Measurements from ENCODE around the gene GRIN2A.

GRIN2A gene

GRCh38 chr16:9821331-9821730 lies 360.9 kb downstream of the GRIN2A start:
- no peak for DNase-seq (ENCODE audit: low read depth in 2 of 2)

GRCh38 chr16:9820476-9821246 lies 361.6 kb downstream of the GRIN2A start:
- DNase-seq (ENCODE audit: low read depth in 2 of 2), result no peak

- DNase-seq (ENCODE audit: low read depth in 2 of 2), result no peak
Measured at GRCh38 chr16:9818702-9819101, 363.5 kb downstream of the GRIN2A start.

- no peak for DNase-seq (ENCODE audit: low read depth in 2 of 2)
Measured at GRCh38 chr16:9817586-9817985, 364.6 kb downstream of the GRIN2A start.

- no peak for DNase-seq (ENCODE audit: low read depth in 2 of 2)
Measured at GRCh38 chr16:9816644-9817043, 365.6 kb downstream of the GRIN2A start.

- DNase-seq (ENCODE audit: low read depth in 2 of 2), result no peak
Measured at GRCh38 chr16:9813665-9814064, 368.6 kb downstream of the GRIN2A start.

GRCh38 chr16:9808210-9808609 lies 374.0 kb downstream of the GRIN2A start:
- DNase-seq (ENCODE audit: low read depth in 2 of 2), result no peak

GRCh38 chr16:9807302-9807701 lies 374.9 kb downstream of the GRIN2A start:
- no peak for DNase-seq (ENCODE audit: low read depth in 2 of 2)

- no peak for DNase-seq (ENCODE audit: low read depth in 2 of 2)
Measured at GRCh38 chr16:9805109-9805508, 377.1 kb downstream of the GRIN2A start.

GRCh38 chr16:9802160-9802559 lies 380.1 kb downstream of the GRIN2A start:
- DNase-seq (ENCODE audit: low read depth in 2 of 2), result no peak

- no peak for DNase-seq (ENCODE audit: low read depth in 2 of 2)
Measured at GRCh38 chr16:9801651-9802050, 380.6 kb downstream of the GRIN2A start.

- DNase-seq (ENCODE audit: low read depth in 2 of 2), result no peak
Measured at GRCh38 chr16:9800186-9800738, 382.0 kb downstream of the GRIN2A start.

- DNase-seq (ENCODE audit: low read depth in 2 of 2), result no peak
Measured at GRCh38 chr16:9798952-9799580, 383.2 kb downstream of the GRIN2A start.

- no peak for DNase-seq (ENCODE audit: low read depth in 2 of 2)
Measured at GRCh38 chr16:9798474-9798873, 383.8 kb downstream of the GRIN2A start.

GRCh38 chr16:9797306-9797705 lies 384.9 kb downstream of the GRIN2A start:
- DNase-seq (ENCODE audit: low read depth in 2 of 2), result no peak

GRCh38 chr16:9793623-9794022 lies 388.6 kb downstream of the GRIN2A start:
- DNase-seq (ENCODE audit: low read depth in 2 of 2), result no peak

GRCh38 chr16:9791556-9791955 lies 390.7 kb downstream of the GRIN2A start:
- no peak for DNase-seq (ENCODE audit: low read depth in 2 of 2)

GRCh38 chr16:9790199-9790598 lies 392.0 kb downstream of the GRIN2A start:
- no peak for DNase-seq (ENCODE audit: low read depth in 2 of 2)

- no peak for DNase-seq (ENCODE audit: low read depth in 2 of 2)
Measured at GRCh38 chr16:9787717-9788116, 394.5 kb downstream of the GRIN2A start.

- no peak for DNase-seq (ENCODE audit: low read depth in 2 of 2)
Measured at GRCh38 chr16:9780831-9781230, 401.4 kb downstream of the GRIN2A start.

- no peak for DNase-seq (ENCODE audit: low read depth in 2 of 2)
Measured at GRCh38 chr16:9778849-9779248, 403.4 kb downstream of the GRIN2A start.

- no peak for DNase-seq (ENCODE audit: low read depth in 2 of 2)
Measured at GRCh38 chr16:9775998-9776397, 406.2 kb downstream of the GRIN2A start.

- DNase-seq (ENCODE audit: low read depth in 2 of 2), result no peak
Measured at GRCh38 chr16:9773289-9773688, 408.9 kb downstream of the GRIN2A start.

Measured in stimulated activated CD4-positive, alpha-beta T cell treated with anti-CD3 and anti-CD28 coated beads, Interleukin-1b, Interleukin-23, amount 100 ng/mL, for 4 hours (primary cell).